ENCODE data around the gene DOK3. TPM values are rescaled to one million over a fixed set of nuclear protein-coding genes. Genes with fewer than 3 reads are reported as not detected.

DOK3 gene
- polyA plus RNA-seq, 1 donor from 2014 or later, result 5.5 TPM

GRCh38 chr5:177513500-177513899, 3.9 kb upstream of the DOK3 start:
- H3K4me2 ChIP-seq (ENCODE audit: low read length), result no peak overlapping the region
- H3K79me2 ChIP-seq (replicated peaks; ENCODE audit: insufficient read depth, low read length), result peaks cover 11% of the 10 kb centered on the region
- H3K36me3 ChIP-seq (ENCODE audit: insufficient read depth, low read length), result peaks cover 4% of the 10 kb centered on the region
- no peak for TF ChIP-seq EP300 (conservative IDR thresholded peaks at IDR 0.05; ENCODE audit: poor library complexity, severe bottlenecking)
- no peak for TF ChIP-seq REST (IDR thresholded peaks at IDR 0.05; ENCODE audit: borderline replicate concordance)
- no peak for TF ChIP-seq RAD21 (conservative IDR thresholded peaks at IDR 0.05)
- no peak for TF ChIP-seq MXI1 (conservative IDR thresholded peaks at IDR 0.05; ENCODE audit: poor library complexity, severe bottlenecking)
- TF ChIP-seq SMC3 (conservative IDR thresholded peaks at IDR 0.05; ENCODE audit: poor library complexity), result no peak
- no peak for TF ChIP-seq CTCF (IDR thresholded peaks at IDR 0.05; ENCODE audit: poor library complexity, severe bottlenecking)
- TF ChIP-seq TAF1 (IDR thresholded peaks at IDR 0.05; ENCODE audit: low read depth), result no peak
- TF ChIP-seq POLR2AphosphoS5 (IDR thresholded peaks at IDR 0.05), result no peak
- TF ChIP-seq EZH2 (IDR thresholded peaks at IDR 0.05; ENCODE audit: borderline replicate concordance, insufficient read depth, low read length, poor library complexity, severe bottlenecking), result no peak
- H3F3A ChIP-seq (ENCODE audit: insufficient read depth, low read length, poor library complexity, severe bottlenecking), result no peaks in the 10 kb centered on the region
- H3K27ac ChIP-seq (ENCODE audit: low read length), result no peak overlapping the region
- no peaks in the 10 kb centered on the region for H3K9me2 ChIP-seq (ENCODE audit: insufficient read depth, low read length)
- H2AFZ ChIP-seq (ENCODE audit: low read depth, low read length), result no peak overlapping the region
- no peak overlapping the region for H3K4me3 ChIP-seq (ENCODE audit: low read length)
- H3K9me3 ChIP-seq (ENCODE audit: low read length), result no peaks in the 10 kb centered on the region
- H3K27me3 ChIP-seq (ENCODE audit: insufficient read depth, low read depth, low read length), result no peaks in the 10 kb centered on the region
- no peaks in the 10 kb centered on the region for H4K20me1 ChIP-seq (ENCODE audit: insufficient read depth)
- H3K9ac ChIP-seq (ENCODE audit: low read length), result no peak overlapping the region

- H3K9me2 ChIP-seq (ENCODE audit: insufficient read depth, low read length), result no peaks in the 10 kb centered on the region
- no peak overlapping the region for H3K4me3 ChIP-seq (ENCODE audit: low read length)
- H3K79me2 ChIP-seq (replicated peaks; ENCODE audit: insufficient read depth, low read length), result peaks cover 11% of the 10 kb centered on the region
- no peaks in the 10 kb centered on the region for H3K9me3 ChIP-seq (ENCODE audit: low read length)
- no peaks in the 10 kb centered on the region for H4K20me1 ChIP-seq (ENCODE audit: insufficient read depth)
- H2AFZ ChIP-seq (ENCODE audit: low read depth, low read length), result no peak overlapping the region
- H3K9ac ChIP-seq (ENCODE audit: low read length), result no peak overlapping the region
- no peaks in the 10 kb centered on the region for H3K27me3 ChIP-seq (ENCODE audit: insufficient read depth, low read depth, low read length)
- TF ChIP-seq POLR2AphosphoS5 (IDR thresholded peaks at IDR 0.05), result no peak
- TF ChIP-seq REST (IDR thresholded peaks at IDR 0.05; ENCODE audit: borderline replicate concordance), result no peak
- no peak for TF ChIP-seq TAF1 (IDR thresholded peaks at IDR 0.05; ENCODE audit: low read depth)
- TF ChIP-seq SMC3 (conservative IDR thresholded peaks at IDR 0.05; ENCODE audit: poor library complexity), result no peak
- peaks cover 4% of the 10 kb centered on the region for H3K36me3 ChIP-seq (ENCODE audit: insufficient read depth, low read length)
- H3K27ac ChIP-seq (ENCODE audit: low read length), result no peak overlapping the region
- H3K4me2 ChIP-seq (ENCODE audit: low read length), result no peak overlapping the region
- no peaks in the 10 kb centered on the region for H3F3A ChIP-seq (ENCODE audit: insufficient read depth, low read length, poor library complexity, severe bottlenecking)
Observed at GRCh38 chr5:177512736-177513380, 3.2 kb upstream of the DOK3 start.

All from neural cell (in vitro differentiated cells).